ENCODE results near the gene HBG2.

GRCh38 chr11:5286901-5287300 is 32.3 kb upstream of the HBG2 start:
- TF ChIP-seq, protein P1, sequence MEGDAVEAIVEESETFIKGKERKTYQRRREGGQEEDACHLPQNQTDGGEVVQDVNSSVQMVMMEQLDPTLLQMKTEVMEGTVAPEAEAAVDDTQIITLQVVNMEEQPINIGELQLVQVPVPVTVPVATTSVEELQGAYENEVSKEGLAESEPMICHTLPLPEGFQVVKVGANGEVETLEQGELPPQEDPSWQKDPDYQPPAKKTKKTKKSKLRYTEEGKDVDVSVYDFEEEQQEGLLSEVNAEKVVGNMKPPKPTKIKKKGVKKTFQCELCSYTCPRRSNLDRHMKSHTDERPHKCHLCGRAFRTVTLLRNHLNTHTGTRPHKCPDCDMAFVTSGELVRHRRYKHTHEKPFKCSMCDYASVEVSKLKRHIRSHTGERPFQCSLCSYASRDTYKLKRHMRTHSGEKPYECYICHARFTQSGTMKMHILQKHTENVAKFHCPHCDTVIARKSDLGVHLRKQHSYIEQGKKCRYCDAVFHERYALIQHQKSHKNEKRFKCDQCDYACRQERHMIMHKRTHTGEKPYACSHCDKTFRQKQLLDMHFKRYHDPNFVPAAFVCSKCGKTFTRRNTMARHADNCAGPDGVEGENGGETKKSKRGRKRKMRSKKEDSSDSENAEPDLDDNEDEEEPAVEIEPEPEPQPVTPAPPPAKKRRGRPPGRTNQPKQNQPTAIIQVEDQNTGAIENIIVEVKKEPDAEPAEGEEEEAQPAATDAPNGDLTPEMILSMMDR (conservative IDR thresholded peaks at IDR 0.05; ENCODE audit: low read length) = no peak
- no peak for TF ChIP-seq EZH2phosphoT487 (IDR thresholded peaks at IDR 0.05; ENCODE audit: borderline replicate concordance)

Data from Loucy (cell line).